Measurements from ENCODE around the gene HTR4. TPM values are rescaled to one million over a fixed set of nuclear protein-coding genes. Genes with fewer than 3 reads are reported as not detected.

The HTR4 gene
- total and polyA plus RNA-seq, 2 of the 4 experiments (the other 2 are of a cell fraction): not detected

- ATAC-seq (ENCODE audit: low read depth) (no peak), DNase-seq (no peak)
- WGBS, 2 experiments (ENCODE audit: extremely low coverage in 2 of 2, insufficient read length in 1 of 2): no CpG with 5 or more reads among the region's 2 CpGs
- Histone ChIP-seq H4K91ac (ENCODE audit: insufficient read depth, low read depth, low read length) (no peak overlapping the region), H3K4me2 (ENCODE audit: low read depth, low read length) (no peak overlapping the region), H3K56ac (ENCODE audit: extremely low read depth, insufficient read depth, low read length) (no peak overlapping the region), H2BK5ac (ENCODE audit: low read depth, low read length, poor library complexity, severe bottlenecking) (no peak overlapping the region), H4K8ac (ENCODE audit: low read depth in 2 of 2, low read length in 2 of 2) (no peak overlapping the region), H2AFZ (replicated peaks; ENCODE audit: low read length, poor library complexity) (no peak overlapping the region), H2AK5ac (ENCODE audit: low read depth, low read length) (no peak overlapping the region), H3K4ac (ENCODE audit: low read depth, low read length) (no peak overlapping the region), H4K5ac (ENCODE audit: low read depth, low read length) (no peak overlapping the region), H2AK9ac (replicated peaks; ENCODE audit: low read depth, low read length, poor library complexity) (no peak overlapping the region), H3K4me1 (ENCODE audit: control insufficient read depth, insufficient read depth, low read length) (no peaks in the 10 kb centered on the region), H3K27ac (ENCODE audit: insufficient read depth, low read length) (no peak overlapping the region), H2BK15ac (ENCODE audit: low read depth, low read length) (no peak overlapping the region), H3K4me3 (ENCODE audit: insufficient read depth, low read depth, low read length) (no peak overlapping the region), H2BK120ac (ENCODE audit: low read depth, low read length) (no peak overlapping the region), H2BK20ac (ENCODE audit: low read depth, low read length) (no peak overlapping the region), H3K14ac (replicated peaks; ENCODE audit: low read depth, low read length) (no peak overlapping the region), H3K9me1 (ENCODE audit: insufficient read depth, low read length) (no peaks in the 10 kb centered on the region), H3K27me3 (ENCODE audit: control insufficient read depth, insufficient read depth, low read length) (peaks cover 10% of the 10 kb centered on the region), H3K36me3 (ENCODE audit: control insufficient read depth, insufficient read depth, low read length) (no peaks in the 10 kb centered on the region), H3K9me3 (ENCODE audit: control insufficient read depth, insufficient read depth, low read length) (no peaks in the 10 kb centered on the region), H3K23ac (ENCODE audit: low read depth, low read length) (no peak overlapping the region), H3K18ac (ENCODE audit: low read depth, low read length) (no peak overlapping the region), H3K9ac (ENCODE audit: low read depth, low read length) (no peak overlapping the region), H3K79me1 (ENCODE audit: low read depth in 1 of 2, low read length in 2 of 2) (no peaks in the 10 kb centered on the region), H4K20me1 (ENCODE audit: insufficient read depth, low read length) (no peaks in the 10 kb centered on the region)
- POLR2A ChIA-PET (ENCODE audit: unreplicated experiment): no interaction called here
- BruUV-seq (replicated peaks): no TSS peak
- TF ChIP-seq SMC3 (IDR thresholded peaks at IDR 0.05; ENCODE audit: low read depth, low read length) (no peak), FOS (IDR thresholded peaks at IDR 0.05; ENCODE audit: low read depth, low read length) (no peak), ELK1 (IDR thresholded peaks at IDR 0.05; ENCODE audit: borderline replicate concordance, low read depth, low read length) (no peak), MAFK (IDR thresholded peaks at IDR 0.05; ENCODE audit: low read depth, low read length) (no peak), CTCF (conservative IDR thresholded peaks at IDR 0.05; ENCODE audit: low read depth, low read length) (no peak), CHD1 (IDR thresholded peaks at IDR 0.05; ENCODE audit: low read depth, low read length) (no peak)
- intact Hi-C loops (cut with micrococcal nuclease) (no loop called here), dilution Hi-C loops (cut with HindIII; ENCODE audit: low sequenced_read_pairs, unreplicated experiment) (no loop called here), in situ Hi-C loops (cut with MboI; ENCODE audit: low sequenced_read_pairs) (no loop called here)
- CTCF ChIA-PET: no interaction called here
Measured at GRCh38 chr5:148488757-148489156, 165.6 kb downstream of the HTR4 start.

All from IMR-90 (cell line).